Neural progenitor cell (in vitro differentiated cells): Measurements from ENCODE around the gene SLC27A5.

Source experiments
- EZH2 ChIP-seq: fragments of 200-600 bp; sonication (generic); IDR thresholded peaks from 2 replicates; pipeline ENCODE4 v1.6.1; 2017; ENCODE audit warnings: antibody characterized with exemption, mild to moderate bottlenecking, moderate library complexity
- TF ChIP-seq, protein P1 (sequence below): fragments of 200-600 bp; sonication (generic); IDR thresholded peaks from 2 replicates; pipeline ENCODE4 v1.5.1; 2017; ENCODE audit warnings: antibody characterized with exemption, mild to moderate bottlenecking

DNA sequence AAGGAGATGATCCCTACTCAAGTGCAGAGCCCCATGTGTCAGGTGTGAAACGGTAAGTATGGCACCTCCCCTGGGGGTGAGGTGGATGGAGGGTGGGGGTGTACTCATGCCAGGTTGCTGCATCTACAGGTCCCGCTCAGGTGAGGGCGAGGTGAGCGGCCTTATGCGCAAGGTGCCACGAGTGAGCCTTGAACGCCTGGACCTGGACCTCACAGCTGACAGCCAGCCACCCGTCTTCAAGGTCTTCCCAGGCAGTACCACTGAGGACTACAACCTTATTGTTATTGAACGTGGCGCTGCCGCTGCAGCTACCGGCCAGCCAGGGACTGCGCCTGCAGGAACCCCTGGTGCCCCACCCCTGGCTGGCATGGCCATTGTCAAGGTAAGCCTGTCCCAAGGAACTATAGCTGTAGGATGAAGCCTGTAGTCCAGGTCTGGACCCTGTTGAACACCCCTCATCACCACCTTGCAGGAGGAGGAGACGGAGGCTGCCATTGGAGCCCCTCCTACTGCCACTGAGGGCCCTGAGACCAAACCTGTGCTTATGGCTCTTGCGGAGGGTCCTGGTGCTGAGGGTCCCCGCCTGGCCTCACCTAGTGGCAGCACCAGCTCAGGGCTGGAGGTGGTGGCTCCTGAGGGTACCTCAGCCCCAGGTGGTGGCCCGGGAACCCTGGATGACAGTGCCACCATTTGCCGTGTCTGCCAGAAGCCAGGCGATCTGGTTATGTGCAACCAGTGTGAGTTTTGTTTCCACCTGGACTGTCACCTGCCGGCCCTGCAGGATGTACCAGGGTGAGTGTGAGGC lies 37.3 kb upstream of the SLC27A5 start:
- TF ChIP-seq, protein P1, sequence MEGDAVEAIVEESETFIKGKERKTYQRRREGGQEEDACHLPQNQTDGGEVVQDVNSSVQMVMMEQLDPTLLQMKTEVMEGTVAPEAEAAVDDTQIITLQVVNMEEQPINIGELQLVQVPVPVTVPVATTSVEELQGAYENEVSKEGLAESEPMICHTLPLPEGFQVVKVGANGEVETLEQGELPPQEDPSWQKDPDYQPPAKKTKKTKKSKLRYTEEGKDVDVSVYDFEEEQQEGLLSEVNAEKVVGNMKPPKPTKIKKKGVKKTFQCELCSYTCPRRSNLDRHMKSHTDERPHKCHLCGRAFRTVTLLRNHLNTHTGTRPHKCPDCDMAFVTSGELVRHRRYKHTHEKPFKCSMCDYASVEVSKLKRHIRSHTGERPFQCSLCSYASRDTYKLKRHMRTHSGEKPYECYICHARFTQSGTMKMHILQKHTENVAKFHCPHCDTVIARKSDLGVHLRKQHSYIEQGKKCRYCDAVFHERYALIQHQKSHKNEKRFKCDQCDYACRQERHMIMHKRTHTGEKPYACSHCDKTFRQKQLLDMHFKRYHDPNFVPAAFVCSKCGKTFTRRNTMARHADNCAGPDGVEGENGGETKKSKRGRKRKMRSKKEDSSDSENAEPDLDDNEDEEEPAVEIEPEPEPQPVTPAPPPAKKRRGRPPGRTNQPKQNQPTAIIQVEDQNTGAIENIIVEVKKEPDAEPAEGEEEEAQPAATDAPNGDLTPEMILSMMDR = no peak
- no peak for TF ChIP-seq EZH2
